SK-N-SH (cell line): ENCODE data around the gene SDHA.

ENCODE experiments used
- ELF1 ChIP-seq: IDR thresholded peaks from 2 replicates; pipeline ENCODE4 v1.4.0; 2012
- EP300 ChIP-seq, 2 experiments: IDR thresholded peaks; 2 replicates each; pipeline versions ENCODE4 v1.4.0 to v1.6.1; 2012; ENCODE audit warnings: borderline replicate concordance in 1 of 2, low read depth in 1 of 2, low read length in 1 of 2
- EZH2phosphoT487 ChIP-seq: fragments of 200-600 bp; sonication (generic); IDR thresholded peaks from 2 replicates; pipeline ENCODE4 v1.6.1; 2017; ENCODE audit warnings: low read depth, mixed run types, mild to moderate bottlenecking, antibody characterized with exemption, moderate library complexity, borderline replicate concordance
- JUND ChIP-seq: IDR thresholded peaks from 2 replicates; pipeline ENCODE4 v1.4.0; 2012
- NRF1 ChIP-seq: IDR thresholded peaks from 2 replicates; pipeline ENCODE4 v1.6.1; 2012; ENCODE audit warnings: low read depth, mild to moderate bottlenecking, low read length
- POLR2AphosphoS5 ChIP-seq: IDR thresholded peaks from 2 replicates; pipeline ENCODE4 v1.6.1; 2012; ENCODE audit warnings: low read depth, low read length
- TF ChIP-seq, protein P1 (sequence below): IDR thresholded peaks from 2 replicates; pipeline ENCODE4 v1.4.0; 2012; ENCODE audit warnings: low read depth, borderline replicate concordance
- TF ChIP-seq, protein P2 (sequence below): fragments of 200-600 bp; sonication (generic); IDR thresholded peaks from 2 replicates; pipeline ENCODE4 v1.6.1; 2017; ENCODE audit warnings: antibody characterized with exemption, mild to moderate bottlenecking, moderate library complexity

DNA sequence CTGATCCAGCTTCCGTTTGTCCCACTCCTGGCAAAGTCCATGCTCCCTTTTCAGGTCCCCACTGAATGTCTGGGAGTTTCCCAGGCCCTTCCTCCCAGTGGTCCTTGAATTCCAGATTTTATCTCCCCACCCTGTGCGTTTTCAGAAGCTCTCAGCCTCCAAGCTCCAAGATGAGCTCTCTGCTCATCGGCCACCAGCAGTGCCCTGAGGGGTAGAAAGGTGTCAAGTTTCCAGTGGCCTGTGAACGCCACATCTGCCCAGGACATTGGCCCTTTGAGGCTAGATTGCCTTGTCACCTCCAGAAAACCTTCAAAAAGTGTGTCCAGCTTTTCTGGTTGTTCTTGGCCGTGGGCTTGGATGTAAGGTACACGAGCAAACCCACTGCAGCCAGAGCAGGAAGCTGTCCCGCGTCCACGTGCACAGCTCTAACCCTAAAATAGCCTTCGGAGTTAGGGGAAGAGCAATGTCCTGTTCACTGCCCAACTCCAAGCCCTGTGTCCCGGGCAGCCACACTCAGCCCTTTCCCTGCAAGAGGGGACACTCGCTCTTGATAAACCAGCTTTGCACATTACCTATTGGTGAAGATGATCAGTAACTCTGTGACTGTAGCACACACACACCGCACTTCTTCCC is 37.7 kb upstream of the SDHA start:
- TF ChIP-seq NRF1 (no peak), JUND (no peak), ELF1 (no peak), EP300 (IDR thresholded peaks at IDR 0.05; ENCODE audit: borderline replicate concordance in 1 of 2, low read depth in 1 of 2, low read length in 1 of 2) (no peak), EZH2phosphoT487 (no peak), POLR2AphosphoS5 (no peak)
- TF ChIP-seq, protein P1, sequence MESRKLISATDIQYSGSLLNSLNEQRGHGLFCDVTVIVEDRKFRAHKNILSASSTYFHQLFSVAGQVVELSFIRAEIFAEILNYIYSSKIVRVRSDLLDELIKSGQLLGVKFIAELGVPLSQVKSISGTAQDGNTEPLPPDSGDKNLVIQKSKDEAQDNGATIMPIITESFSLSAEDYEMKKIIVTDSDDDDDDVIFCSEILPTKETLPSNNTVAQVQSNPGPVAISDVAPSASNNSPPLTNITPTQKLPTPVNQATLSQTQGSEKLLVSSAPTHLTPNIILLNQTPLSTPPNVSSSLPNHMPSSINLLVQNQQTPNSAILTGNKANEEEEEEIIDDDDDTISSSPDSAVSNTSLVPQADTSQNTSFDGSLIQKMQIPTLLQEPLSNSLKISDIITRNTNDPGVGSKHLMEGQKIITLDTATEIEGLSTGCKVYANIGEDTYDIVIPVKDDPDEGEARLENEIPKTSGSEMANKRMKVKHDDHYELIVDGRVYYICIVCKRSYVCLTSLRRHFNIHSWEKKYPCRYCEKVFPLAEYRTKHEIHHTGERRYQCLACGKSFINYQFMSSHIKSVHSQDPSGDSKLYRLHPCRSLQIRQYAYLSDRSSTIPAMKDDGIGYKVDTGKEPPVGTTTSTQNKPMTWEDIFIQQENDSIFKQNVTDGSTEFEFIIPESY = no peak
- TF ChIP-seq, protein P2, sequence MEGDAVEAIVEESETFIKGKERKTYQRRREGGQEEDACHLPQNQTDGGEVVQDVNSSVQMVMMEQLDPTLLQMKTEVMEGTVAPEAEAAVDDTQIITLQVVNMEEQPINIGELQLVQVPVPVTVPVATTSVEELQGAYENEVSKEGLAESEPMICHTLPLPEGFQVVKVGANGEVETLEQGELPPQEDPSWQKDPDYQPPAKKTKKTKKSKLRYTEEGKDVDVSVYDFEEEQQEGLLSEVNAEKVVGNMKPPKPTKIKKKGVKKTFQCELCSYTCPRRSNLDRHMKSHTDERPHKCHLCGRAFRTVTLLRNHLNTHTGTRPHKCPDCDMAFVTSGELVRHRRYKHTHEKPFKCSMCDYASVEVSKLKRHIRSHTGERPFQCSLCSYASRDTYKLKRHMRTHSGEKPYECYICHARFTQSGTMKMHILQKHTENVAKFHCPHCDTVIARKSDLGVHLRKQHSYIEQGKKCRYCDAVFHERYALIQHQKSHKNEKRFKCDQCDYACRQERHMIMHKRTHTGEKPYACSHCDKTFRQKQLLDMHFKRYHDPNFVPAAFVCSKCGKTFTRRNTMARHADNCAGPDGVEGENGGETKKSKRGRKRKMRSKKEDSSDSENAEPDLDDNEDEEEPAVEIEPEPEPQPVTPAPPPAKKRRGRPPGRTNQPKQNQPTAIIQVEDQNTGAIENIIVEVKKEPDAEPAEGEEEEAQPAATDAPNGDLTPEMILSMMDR = no peak
